HG03159 (cell line): ENCODE results near the gene FBXO10.
"Not testable (repeated sequence)": the region's sequence is repeated elsewhere in the genome, so short reads cannot be mapped to it uniquely, and the experiment has no call there.

Experiments used
- ATAC-seq: cut with Tn5 transposase; IDR thresholded peaks from one replicate; pipeline ENCODE4 v1.9.1; 2021; ENCODE audit warnings: mild to moderate bottlenecking, moderate library complexity; ENCODE audit not compliant: unreplicated experiment

The FBXO10 gene

DNA sequence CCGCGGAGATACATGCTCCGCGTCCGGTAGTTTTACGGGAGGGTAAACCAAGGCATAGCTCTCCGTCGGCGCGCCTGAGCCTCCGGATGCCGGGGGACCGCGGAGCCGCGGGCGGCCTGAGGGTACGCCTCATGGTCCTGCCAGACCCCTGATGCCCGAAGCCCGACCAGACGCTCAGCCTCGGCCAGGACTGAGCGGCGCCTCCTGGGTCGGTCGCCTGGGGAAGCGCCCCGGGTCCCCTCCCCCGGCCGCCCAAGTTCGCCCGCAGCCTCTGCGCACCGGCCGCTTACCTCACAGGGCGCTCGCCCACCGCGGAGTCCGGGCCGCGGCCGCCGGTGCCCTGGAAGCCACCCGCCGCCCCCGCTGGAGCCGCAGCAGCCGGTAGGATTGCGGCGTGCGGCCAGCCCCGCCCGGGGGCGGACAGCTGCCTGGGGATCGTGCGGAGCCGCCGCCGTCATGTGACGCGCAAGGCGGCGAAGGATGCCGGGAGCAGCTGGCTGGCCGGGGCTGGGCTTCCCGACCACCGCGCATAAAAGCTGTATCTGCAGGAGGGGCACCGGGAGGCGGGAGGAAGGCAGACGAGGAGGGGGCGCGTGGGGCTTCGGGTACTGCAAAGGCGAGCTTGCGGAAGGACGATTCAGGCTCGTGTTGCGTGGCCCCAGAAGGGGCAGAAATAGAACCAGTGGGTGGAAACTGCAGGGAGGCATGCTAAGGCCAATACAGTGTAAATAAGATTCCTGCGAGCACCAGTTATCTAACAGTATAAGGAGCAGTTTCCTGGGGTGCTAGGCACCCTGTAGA lies at the start of gene FBXO10:
Gene FBXO10 (minus strand): TSS at position 460 of the 801 bp plus-strand sequence. CDS start 34,612 bp downstream, outside the sequence.
- peak; percentile 73 for ATAC-seq

GRCh38 chr9:37625758-37626147 lies 49.6 kb upstream of the FBXO10 start:
- no peak for ATAC-seq

GRCh38 chr9:37625036-37625757 lies 49.0 kb upstream of the FBXO10 start:
- no peak for ATAC-seq

- ATAC-seq = no peak
Measured at GRCh38 chr9:37624073-37624472, 47.9 kb upstream of the FBXO10 start.

GRCh38 chr9:37623267-37623666 lies 47.1 kb upstream of the FBXO10 start:
- ATAC-seq = no peak

DNA sequence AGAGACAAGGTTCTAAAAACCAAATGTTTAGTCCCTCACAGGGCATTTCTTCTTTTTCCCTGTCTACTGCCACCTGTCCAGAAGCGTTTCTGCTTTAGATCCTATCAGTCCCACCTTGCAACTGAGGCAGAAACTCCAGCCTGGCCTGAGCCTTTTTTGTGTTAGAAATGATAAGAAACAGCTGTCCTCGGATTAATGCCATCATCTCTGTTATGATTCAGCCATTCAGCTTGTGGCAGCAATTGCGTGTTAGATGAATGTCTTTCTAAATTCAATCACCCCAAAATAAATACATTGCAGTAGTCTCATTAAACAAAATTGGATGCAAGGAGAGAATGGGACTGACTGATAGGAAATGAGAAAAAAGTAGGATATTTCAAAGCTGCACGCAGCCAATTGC lies 46.3 kb upstream of the FBXO10 start:
- ATAC-seq = no peak

- no peak for ATAC-seq
Measured at GRCh38 chr9:37621273-37622121, 45.3 kb upstream of the FBXO10 start.

GRCh38 chr9:37620396-37620795 lies 44.2 kb upstream of the FBXO10 start:
- no peak for ATAC-seq

GRCh38 chr9:37619806-37620205 lies 43.6 kb upstream of the FBXO10 start:
- no peak for ATAC-seq

- no peak for ATAC-seq
Measured at GRCh38 chr9:37618817-37619216, 42.6 kb upstream of the FBXO10 start.

DNA sequence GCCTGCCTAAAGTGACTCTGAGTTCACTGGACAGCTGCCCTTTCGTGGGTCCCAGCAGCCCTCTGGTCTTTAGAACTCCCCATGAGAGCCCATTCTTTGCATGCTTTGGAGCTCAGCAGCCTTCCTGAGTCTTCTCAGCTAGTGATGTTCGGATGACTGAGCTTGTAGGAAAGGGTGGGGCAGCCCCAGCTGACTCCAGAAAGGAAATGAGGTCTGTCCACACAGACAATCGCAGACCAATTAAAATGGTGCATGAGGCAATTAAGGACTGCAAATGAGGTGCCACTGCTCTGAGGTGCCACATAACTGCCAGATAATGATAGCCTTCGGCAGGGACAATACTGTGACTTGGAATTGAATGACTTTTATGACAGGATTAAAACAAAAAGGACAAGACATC lies 41.7 kb upstream of the FBXO10 start:
- no peak for ATAC-seq

DNA sequence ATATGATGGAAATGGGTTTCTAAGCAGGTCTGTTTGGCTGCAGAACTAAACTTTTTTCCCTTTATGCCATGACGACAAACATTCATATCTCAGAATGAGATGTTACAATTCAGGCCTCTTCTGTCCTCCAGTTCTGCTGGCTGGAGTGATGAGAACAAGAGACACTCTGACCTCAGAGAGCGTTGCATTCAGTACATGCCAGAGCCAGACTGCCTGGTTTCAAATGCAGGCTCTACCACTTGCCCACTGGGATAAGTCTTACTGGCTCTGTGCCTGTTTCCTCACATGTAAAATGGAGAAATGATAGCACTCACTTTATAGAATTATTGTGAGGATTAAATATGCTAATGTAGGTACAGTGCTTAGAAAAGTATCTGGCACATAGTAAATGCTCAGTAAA lies 41.0 kb upstream of the FBXO10 start:
- ATAC-seq = no peak

GRCh38 chr9:37611961-37612360 lies 35.8 kb upstream of the FBXO10 start:
- no peak for ATAC-seq

- no peak for ATAC-seq
Measured at GRCh38 chr9:37611014-37611413, 34.8 kb upstream of the FBXO10 start.

DNA sequence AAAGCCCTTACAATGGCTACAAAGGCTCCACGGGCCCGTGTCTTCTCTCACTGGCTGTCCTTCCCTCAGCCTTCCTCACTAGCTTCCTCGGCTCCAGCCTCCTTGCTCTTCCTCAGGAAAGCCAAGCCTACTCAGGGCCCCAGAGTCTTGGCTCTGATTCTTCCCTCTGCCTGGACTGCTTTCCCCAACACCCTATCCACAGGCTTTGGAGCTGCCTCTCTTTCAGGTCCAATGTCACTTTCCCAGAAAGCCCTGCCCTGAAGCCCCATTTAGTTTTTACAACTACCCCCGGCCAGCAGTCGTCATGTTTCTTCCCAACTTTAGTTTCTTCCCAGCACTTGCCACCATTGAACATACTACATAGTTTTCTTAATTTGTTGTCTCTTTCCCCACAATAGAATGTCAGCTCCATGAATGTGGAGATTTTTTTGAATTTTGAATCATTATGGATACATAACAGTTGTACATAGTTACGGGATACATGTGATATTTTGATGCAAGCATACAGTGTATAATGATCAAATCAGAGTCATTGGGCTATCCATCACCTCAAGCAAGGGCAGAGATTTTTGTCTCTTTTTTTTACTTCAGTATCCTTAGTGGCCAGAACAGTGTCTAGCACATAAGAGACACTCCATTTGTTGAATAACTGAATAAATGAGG lies 33.7 kb upstream of the FBXO10 start:
- no peak for ATAC-seq

GRCh38 chr9:37608250-37608649 lies 32.1 kb upstream of the FBXO10 start:
- ATAC-seq = no peak

DNA sequence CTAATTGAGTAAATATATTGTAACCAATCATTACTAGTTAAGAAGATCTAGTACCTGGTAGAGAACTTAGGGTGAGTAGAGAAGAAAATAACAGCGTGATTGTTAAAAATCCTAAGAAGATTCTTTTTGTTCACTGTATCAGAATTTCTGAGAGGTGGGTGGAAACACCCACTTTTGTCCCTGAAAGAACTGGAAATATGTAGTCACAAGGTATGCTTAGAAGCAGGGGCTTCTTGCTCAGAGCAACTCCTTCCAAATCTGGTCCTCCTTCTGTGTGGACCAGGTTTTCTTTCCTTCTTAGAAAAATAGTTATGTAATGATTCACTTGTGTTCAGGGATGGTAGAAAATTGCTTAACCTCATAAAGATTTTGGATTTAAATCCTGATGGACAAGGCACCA lies 28.1 kb upstream of the FBXO10 start:
- ATAC-seq = no peak

DNA sequence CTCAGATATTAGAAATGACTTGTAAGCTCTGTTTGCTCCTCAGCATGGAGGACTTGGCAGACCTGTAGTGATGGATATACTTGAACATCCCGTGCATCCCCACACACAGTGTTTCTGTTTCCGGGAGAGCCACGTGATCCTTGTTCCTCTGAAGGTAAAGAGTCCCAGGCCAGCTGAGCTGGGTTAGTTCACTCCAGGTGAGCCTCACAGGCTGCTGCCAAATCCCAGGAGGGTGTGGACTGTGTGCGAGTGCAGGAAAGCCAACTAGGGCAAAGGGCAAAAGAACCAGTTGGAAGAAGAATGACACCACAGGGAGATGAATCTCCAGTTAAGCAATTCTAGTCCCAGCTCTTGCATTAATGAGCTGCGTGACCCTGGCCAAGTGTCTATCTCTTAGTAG lies 26.6 kb upstream of the FBXO10 start:
- no peak for ATAC-seq

DNA sequence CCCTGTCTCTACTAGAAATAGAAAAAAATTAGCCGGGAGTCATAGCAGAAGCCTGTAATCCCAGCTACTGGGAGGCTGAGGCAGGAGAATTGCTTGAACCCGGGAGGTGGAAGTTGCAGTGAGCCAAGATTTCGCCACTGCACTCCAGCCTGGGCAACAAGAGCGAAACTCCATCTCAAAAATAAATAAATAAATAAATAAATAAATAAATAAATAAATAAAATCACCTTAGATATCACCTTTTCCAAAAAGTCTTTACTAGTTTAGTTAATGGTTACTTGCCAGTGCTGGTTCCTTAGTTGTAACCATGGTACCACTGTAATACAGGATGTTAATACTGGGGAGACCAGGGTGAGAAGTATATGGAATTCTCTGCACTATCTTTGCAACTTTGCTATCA lies 25.9 kb upstream of the FBXO10 start:
- ATAC-seq = not testable (repeated sequence)

GRCh38 chr9:37596504-37596903 lies 20.3 kb upstream of the FBXO10 start:
- ATAC-seq = no peak

DNA sequence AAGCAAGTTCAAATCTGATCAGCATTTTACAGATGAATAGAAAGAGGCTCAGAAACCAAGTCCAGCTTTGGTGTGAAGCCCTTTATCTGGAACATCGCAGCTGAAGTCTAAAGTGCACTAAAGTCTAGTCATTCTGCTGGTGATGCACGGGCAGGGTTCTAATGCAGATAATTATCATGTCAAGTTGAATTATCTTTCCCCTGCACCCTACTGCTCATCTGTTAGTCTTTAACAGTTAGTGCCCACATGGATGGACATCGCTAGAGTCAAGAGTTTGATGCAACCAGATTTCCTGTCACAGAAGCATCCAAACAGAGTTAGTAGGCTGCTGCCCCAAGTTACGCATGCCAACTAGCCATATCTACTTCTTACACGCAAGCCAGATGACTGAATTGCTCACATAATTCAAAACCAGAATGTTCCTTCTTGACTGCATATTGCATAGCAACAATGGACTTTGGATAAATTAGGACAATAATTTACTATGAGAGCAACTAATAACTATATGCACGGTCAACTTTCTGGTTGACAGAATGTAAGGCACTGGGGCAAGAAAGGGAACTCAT lies 17.8 kb upstream of the FBXO10 start:
- ATAC-seq = no peak
